ENCODE measurements around the gene IGFBP4.

The IGFBP4 gene

DNA sequence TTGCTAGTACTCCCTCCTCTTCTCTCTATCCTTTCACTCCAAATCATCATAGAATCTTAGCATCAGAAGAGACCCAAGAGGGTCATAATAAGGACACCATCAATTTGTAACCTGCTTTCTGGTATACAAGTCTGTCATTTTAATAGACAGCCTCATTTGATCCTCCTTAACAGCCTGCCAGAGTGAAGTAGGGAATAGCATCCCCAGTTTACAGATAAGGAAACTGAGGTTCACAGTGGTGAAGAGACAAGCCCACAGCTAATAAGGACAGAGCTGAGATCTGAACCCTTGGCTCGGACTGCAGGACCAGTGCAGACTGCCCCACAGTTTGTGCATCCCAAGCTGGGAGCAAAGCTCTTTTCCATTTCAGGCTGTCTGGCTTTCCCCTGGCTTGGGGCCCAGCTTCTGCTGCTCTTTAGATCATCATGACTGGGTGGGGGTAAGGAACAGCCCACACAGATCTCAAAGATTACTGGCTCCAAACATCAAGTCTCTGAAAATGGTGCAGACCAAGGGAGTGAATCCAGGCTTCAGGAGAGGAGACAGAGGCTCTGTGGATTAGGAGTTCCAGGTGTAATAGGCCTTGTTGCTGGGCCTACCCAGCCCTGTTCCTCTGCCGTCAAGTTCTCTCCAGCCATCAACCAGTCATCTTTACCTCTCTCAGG lies 10.3 kb upstream of the IGFBP4 start:
- no peak for DNase-seq

DNA sequence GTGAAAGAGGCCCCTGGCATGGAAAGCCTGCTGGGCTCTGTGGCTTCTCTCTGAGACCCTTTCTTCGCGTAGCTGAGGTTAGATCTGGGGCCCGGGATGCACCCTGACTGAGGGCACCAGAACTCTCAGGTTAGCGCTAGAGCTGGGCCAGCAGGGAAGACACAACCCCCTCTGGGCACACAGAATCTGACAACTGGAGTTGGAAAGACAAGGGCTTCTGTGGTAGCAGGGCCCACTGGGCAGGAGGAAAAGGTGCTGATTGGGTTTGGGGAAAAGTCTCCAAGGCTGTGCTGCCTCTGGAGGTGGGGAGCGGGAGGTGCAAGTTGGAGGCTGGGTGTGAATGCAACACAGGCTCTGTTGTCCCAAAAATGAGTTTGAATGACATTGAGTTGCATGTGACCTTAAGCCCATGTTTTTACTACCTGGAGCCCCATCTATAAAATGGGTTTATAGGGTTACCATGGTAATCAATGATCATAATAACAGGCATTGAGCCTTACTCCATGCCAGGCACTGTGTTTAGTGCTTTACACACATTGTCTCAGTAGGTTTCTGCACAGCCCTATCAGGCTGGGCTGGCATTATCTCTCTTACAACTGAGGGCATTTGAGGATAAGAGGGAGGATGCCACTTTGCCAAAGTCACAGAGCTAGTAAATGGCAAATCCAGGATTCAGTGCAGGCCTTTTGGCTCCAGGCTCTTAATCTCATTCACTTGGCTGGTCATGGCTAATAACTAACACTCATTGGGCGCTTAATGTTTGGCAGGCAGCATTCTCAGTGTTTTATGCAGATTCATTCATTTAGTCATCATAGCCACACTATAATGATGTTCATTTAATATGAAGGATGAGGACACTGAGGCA lies 9.5 kb upstream of the IGFBP4 start:
- DNase-seq, result no peak

DNA sequence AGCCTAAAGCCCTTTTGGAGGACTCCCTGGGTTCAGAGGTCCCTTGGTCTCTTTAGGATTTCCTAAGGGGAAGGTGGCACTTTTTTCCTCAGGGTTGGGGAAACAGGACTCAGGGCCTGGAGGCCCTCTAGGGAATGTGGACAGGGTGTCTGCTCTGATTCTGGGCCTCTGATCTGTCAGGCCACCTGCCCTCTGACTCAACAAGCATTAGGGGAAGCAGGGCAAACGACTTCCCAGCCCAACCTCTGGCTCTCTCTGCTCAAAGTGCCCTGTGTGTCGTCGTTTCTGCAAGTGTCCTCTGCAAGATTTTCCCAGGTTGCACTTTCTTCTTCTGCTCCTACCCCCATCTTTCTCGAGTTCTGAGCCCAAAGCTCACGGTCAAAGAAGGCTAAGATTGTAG lies 6.6 kb upstream of the IGFBP4 start:
- DNase-seq, result no peak

- DNase-seq, result no peak
Measured at GRCh38 chr17:40437095-40437732, 6.0 kb upstream of the IGFBP4 start.

DNA sequence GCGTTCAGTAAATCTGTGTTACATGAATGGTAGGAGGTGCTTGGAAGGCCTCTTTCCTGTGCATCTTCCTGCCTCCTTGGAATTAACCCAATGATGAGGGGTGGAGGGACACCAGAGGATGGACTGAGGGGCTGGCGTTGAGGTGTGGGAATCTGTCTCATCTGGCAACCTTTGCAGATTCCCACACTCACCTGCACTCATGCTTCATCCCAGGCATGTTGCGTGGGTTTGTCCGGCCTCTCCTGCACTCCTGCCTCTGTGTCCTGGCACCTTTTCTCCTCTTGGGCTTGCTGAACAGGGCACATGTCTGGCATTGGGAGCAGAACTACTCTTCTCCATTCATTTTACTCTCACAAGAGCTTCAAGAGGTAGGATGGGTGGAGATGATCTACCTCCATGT lies 3.1 kb upstream of the IGFBP4 start:
- no peak for DNase-seq

- DNase-seq, result peak; percentile 84
Measured at GRCh38 chr17:40442392-40443195, 656 bp upstream of the IGFBP4 start.

DNA sequence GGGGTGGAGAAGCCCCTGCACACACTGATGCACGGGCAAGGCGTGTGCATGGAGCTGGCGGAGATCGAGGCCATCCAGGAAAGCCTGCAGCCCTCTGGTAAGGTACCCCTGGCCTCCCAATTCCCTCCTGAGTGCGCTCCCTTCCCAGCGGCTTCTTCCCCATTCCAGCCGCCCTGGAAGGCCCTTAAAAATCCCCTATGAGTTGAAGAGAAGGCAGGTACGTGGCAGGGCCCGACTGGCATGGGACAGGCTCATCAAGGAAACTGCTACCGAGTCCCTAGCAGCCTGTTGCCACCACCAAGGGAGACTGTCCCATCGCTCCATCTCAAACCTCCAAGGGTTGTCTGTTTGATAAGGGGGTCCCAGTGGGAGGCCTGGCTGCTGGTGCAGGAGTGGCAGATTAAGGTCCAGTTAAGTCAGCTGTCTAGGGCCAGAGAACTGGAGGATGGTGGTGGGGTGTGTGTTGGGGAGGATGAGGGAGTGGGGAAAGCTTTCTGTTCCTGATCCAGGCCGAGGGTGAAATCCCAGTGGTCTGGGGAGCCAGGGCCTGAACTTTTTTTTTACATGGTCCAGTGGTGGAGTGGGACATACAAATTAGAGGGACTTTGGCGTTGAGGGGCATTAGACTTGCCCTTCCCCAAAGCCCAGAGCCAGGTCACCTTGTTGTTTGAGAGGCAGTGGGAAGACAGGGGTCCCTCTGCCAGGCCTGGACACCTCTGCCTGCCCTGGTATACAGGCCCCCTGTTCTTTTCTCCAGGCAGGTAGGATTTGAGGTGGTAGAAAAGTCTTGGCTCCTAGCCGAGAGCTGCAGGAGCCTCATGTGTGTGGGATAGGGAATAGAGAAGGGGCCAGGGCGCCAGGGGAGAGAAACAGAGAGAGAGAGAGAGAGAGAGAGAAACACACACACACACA lies 994 bp downstream of the IGFBP4 start:
- peak; percentile 47 for DNase-seq

GRCh38 chr17:40445751-40446468 lies 2.7 kb downstream of the IGFBP4 start:
- no peak for DNase-seq

DNA sequence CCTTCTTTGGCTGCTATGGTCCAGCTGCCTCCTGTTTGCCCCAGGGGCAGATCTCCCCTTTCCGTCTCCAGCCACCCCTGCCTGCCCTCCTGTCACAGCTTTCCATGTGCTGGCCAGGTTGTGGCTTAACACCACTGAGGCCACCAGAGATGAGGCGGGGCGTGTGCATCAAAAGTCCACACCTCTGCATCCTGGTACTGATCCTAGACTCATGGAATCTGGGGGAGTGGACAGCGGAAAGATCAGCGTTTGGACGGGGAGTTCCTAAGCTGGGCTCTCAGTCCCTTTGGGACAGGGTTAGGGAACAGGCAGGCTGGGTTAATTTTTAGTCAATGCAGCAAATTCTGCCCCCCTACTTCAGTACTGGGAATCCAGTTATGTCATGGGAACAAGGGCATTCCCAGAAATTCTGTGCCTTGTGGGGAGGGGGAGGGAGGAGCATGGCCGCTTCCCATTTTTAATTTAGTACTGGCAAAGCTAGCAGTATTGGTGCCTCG lies 3.9 kb downstream of the IGFBP4 start:
- no peak for DNase-seq

DNA sequence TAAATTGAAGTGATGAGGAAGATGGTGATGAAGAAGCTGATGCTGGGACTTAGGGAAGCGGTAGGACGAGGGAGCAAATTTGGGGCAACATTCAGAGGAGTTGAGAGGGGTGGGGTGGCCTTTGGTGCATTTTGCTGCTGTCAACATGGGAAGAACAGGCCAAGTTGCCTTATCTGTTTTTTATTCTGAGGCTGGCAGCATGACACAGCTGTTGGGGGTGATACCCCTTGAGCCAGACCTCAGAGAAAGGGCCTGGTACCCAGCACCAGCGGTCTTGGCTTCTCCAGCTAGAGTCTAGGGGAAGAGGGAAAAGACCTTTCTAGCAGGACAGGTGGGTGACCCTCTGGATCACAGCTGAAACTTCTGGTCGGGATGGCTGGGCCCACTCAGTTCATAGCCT lies 4.6 kb downstream of the IGFBP4 start:
- no peak for DNase-seq

DNA sequence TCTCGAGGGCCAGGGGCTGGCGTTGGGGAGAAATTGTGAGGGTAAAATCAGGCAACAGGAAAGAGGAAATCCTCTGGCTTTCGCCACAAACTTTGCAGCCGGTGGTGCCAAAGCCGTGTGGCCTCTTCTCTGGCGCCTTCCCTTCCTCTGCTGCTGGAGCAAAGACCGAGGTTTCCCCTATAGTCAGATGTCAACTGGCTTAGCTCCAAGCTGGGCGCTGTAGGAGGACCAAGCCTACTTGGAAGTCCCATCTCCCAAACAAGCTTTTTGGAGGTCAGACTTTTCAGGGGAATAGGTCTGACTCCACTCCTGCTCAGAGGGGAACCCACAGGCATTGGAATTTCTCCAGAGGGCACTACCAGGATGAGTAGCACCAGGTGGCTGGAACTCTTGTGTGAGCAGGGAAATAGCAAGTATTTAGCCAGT lies 5.0 kb downstream of the IGFBP4 start:
- DNase-seq, result no peak

DNA sequence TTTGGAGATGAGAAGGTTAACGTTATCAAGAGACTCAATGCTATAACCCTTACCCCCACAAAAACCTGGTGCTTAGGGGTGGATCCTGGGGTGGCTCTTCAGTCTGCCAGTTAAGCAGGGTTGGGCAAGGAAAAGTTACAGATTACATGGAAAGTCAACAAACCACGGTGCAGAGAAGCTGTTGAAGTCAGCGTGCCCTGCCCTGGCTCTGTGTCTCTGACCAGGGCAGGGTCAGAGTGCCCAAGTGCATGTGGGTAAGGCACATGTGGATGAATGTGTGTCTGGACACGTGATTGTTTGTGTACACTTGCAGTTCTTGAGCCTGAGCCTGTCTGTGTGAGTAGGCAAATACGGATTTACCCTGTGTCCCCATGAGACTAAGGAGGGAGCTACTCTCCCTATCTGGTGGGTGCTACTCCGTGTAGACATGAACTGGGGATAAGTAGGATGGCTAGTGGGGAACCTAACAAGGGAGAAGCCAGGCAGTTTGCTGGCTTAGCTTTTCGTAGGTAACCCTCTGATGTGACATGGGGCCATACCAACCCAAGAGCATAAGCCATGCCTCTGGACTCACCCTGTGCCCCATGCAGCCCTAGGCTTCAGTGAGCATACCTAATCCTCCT lies 5.5 kb downstream of the IGFBP4 start:
- no peak for DNase-seq

DNA sequence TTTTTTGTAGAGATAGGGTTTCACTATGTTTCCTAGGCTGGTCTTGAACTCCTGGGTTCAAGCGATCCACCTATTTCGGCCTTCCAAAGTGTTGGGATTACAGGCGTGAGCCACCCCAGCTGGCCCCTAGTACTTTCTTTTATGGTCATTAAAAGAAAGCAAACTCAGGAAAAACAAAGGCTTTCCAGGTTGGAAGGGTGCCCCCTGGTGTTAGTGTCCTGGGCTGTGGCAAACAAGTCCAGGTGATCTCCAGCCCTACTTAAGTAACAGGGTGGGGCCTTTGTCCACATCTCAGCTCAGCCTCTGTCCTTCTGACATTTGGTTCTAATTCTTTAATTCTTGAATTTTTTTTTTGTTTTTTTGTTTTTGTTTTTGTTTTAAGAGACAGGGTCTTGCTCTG lies 6.9 kb downstream of the IGFBP4 start:
- no peak for DNase-seq

GRCh38 chr17:40451420-40451819 lies 8.2 kb downstream of the IGFBP4 start:
- no peak for DNase-seq

DNA sequence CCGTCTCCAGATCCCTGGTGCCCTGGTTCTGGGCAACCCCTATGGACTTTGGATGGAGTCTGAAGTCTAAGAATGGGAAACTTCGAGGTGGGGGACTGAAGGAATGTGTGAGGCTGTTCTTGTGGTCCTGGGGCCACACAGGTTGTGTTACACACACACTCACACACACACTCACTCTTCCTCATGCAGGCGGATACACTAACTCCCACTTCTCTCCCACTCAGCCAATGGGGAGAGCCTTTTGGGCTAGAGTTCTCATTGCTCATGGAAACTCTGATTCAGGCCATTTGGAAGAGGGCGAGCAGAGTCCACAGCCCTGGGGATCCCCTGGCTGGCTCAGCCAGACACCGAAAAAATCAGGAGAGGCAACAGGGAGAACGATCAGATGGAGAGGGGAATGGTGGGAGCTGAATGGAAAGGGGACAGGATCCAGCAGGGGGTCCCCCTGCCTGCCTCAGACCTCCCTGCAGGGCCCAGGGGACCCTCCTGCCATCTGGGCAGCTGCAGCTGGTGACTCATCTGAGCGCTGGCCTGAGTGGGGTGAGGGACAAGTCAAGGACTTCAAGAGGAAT lies 9.1 kb downstream of the IGFBP4 start:
- no peak for DNase-seq

- DNase-seq, result no peak
Measured at GRCh38 chr17:40452921-40453378, 9.7 kb downstream of the IGFBP4 start.

DNA sequence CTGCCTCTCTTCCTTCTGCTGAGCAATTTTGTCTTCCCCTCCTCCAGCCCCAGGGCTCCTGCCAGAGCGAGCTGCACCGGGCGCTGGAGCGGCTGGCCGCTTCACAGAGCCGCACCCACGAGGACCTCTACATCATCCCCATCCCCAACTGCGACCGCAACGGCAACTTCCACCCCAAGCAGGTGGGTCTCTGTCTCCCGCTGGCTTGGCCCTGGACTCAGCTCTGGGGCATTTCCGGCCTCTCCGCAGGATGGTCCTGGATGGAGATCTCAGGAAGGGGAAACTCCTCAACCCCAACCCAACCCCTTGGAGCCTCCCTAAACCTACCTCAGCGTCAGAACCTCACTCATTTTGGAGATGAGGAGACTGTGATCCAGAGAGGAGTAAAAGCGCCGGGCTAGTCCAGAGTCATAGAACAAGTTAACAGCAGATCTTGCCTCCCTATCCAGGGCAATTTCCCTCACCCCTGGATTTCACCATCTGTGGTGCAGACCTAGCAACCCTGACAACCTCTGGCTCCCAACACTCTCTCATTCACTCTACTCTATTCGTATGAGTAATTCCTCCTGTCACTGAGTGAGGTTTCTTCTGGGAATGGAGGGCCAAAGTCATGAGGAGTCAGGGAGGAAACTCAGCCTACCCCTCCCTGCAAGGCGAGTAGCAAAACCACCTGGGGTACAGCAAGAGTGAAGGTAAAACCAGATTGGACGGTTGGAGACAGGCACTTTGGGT lies 10.8 kb downstream of the IGFBP4 start:
- no peak for DNase-seq

DNA sequence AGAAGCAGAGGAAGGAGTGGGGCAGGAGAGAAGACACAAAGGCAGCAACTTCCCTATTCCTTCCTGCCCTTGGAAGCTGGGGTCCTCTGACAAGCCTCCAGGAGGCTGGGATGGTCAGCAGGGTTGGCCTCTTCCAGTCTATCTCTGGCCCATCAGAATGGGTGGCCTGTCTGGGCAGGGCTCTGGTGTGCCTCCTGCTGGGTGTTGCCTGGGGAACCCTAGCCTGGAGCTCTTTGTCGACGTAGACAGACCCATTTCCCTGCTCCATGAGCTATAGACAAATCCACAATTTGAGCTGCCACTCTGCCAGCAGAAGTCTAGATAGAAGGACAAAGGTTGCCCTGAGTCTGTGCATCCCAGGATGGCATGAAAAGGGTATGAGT lies 11.4 kb downstream of the IGFBP4 start:
- DNase-seq, result no peak

DNA sequence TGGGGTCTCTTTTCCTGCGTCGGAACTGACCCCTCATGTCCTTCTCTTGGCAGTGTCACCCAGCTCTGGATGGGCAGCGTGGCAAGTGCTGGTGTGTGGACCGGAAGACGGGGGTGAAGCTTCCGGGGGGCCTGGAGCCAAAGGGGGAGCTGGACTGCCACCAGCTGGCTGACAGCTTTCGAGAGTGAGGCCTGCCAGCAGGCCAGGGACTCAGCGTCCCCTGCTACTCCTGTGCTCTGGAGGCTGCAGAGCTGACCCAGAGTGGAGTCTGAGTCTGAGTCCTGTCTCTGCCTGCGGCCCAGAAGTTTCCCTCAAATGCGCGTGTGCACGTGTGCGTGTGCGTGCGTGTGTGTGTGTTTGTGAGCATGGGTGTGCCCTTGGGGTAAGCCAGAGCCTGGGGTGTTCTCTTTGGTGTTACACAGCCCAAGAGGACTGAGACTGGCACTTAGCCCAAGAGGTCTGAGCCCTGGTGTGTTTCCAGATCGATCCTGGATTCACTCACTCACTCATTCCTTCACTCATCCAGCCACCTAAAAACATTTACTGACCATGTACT lies 13.2 kb downstream of the IGFBP4 start:
- DNase-seq, result no peak

Data from retina (tissue), 1 donor.